Spleen (tissue), 7 donors: ENCODE measurements around the gene AFTPH.

Experiments
- POLR2AphosphoS5 ChIP-seq, 3 donors: sonication (generic); formaldehyde crosslinking; IDR thresholded peaks; one replicate each; pipeline ENCODE4 v1.5.1; 2017; ENCODE audit warnings: antibody characterized with exemption in 3 of 3
- TF ChIP-seq, protein P1 (sequence below), 11 experiments: fragments of 200-600 bp in 7 of 11; fragments of 450-650 bp in 4 of 11; sonication (generic) in 4 of 11; IDR thresholded peaks in 8 of 11; conservative IDR thresholded peaks in 3 of 11; 1 replicate in 7 of 11; 2 replicates in 4 of 11; pipeline versions ENCODE4 v1.4.0 to v1.8.0; 2016 to 2021; ENCODE audit warnings: antibody characterized with exemption in 11 of 11, inconsistent platforms in 4 of 11, mild to moderate bottlenecking in 1 of 11
- donor health status: DM: no; HTN: no; CAD: no; lungs with moderate emphysema.
- donor health status: DM: no; HTN: no; CAD: no.
- donor health status: DM: no; HTN: no; CAD: no.

GRCh38 chr2:64617631-64618151 lies 93.6 kb downstream of the AFTPH start:
- TF ChIP-seq, protein P1, sequence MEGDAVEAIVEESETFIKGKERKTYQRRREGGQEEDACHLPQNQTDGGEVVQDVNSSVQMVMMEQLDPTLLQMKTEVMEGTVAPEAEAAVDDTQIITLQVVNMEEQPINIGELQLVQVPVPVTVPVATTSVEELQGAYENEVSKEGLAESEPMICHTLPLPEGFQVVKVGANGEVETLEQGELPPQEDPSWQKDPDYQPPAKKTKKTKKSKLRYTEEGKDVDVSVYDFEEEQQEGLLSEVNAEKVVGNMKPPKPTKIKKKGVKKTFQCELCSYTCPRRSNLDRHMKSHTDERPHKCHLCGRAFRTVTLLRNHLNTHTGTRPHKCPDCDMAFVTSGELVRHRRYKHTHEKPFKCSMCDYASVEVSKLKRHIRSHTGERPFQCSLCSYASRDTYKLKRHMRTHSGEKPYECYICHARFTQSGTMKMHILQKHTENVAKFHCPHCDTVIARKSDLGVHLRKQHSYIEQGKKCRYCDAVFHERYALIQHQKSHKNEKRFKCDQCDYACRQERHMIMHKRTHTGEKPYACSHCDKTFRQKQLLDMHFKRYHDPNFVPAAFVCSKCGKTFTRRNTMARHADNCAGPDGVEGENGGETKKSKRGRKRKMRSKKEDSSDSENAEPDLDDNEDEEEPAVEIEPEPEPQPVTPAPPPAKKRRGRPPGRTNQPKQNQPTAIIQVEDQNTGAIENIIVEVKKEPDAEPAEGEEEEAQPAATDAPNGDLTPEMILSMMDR (IDR thresholded peaks at IDR 0.05 in 8 of 11, conservative IDR thresholded peaks at IDR 0.05 in 3 of 11): no peak
- TF ChIP-seq POLR2AphosphoS5 (IDR thresholded peaks at IDR 0.05): no peak
